ENCODE results near the gene ARL5A.

DNA sequence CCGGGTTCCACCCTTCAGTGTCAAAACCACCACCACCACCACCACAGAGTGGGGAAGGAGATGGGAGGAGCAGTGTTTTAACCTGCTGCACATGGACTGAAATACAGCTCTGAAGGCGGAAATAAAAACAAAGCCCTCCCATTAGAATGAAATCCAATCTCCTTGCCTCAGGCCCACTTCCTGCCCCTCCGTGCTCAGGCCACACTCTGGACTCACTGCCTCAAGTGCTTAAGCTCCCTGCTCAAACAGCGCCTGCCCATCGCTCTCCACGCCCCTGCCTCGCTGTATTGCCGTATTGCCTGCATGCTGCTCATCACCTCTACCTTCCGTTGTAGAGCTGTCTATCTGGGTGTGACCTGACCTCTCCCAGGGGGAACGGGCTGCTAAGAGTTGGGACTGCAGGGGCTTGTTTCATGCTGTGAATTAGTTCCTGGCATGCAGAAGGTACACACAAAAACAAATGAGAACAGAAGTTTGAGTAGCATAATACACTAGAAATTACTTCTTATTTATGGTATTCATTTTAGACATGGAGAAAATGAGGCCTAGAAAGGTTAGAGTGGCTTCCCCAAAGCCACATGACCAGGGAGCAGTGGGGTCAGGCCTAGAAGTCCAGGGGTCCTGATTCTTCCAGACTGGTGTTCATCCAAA lies 62.3 kb downstream of the ARL5A start:
- TF ChIP-seq, protein P1, sequence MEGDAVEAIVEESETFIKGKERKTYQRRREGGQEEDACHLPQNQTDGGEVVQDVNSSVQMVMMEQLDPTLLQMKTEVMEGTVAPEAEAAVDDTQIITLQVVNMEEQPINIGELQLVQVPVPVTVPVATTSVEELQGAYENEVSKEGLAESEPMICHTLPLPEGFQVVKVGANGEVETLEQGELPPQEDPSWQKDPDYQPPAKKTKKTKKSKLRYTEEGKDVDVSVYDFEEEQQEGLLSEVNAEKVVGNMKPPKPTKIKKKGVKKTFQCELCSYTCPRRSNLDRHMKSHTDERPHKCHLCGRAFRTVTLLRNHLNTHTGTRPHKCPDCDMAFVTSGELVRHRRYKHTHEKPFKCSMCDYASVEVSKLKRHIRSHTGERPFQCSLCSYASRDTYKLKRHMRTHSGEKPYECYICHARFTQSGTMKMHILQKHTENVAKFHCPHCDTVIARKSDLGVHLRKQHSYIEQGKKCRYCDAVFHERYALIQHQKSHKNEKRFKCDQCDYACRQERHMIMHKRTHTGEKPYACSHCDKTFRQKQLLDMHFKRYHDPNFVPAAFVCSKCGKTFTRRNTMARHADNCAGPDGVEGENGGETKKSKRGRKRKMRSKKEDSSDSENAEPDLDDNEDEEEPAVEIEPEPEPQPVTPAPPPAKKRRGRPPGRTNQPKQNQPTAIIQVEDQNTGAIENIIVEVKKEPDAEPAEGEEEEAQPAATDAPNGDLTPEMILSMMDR (conservative IDR thresholded peaks at IDR 0.05; ENCODE audit: low read length): no peak
- no peak for TF ChIP-seq EZH2phosphoT487 (IDR thresholded peaks at IDR 0.05; ENCODE audit: borderline replicate concordance, low read depth, low read length)
